BJ (cell line): Measurements from ENCODE around the gene SLC6A3. TPM values are rescaled to one million over a fixed set of nuclear protein-coding genes. Genes with fewer than 3 reads are reported as not detected.

Source experiments
- CTCF ChIA-PET: fragments of 350-600 bp; formaldehyde crosslinking; extraction: SDS; loops from one replicate; lab custom pipeline; 2021; ENCODE audit warnings: antibody characterized with exemption, inconsistent platforms; lab: Yijun Ruan, JAX
- POLR2A ChIA-PET: fragments of 300-600 bp; sonication (Branson Sonifier 250); formaldehyde crosslinking; extraction: SDS; loops from one replicate; lab custom pipeline; 2021; ENCODE audit warnings: antibody characterized with exemption; lab: Charles Lee
- DNase-seq: peaks from one replicate; pipeline ENCODE4 v3.0.0-alpha.2; 2011; ENCODE audit warnings: low read depth
- H3K27me3 ChIP-seq: 2 replicates; pipeline ENCODE4 v1.6.0; 2011; ENCODE audit warnings: low read length; ENCODE audit not compliant: control insufficient read depth, insufficient read depth
- H3K36me3 ChIP-seq: 2 replicates; pipeline ENCODE4 v1.5.1; 2011; ENCODE audit warnings: low read length; ENCODE audit not compliant: control insufficient read depth, insufficient read depth
- H3K4me3 ChIP-seq: 2 replicates; pipeline ENCODE4 v1.5.1; 2011; ENCODE audit warnings: low read depth, mild to moderate bottlenecking, control low read depth, low read length
- CTCF ChIP-seq: IDR thresholded peaks from 2 replicates; pipeline ENCODE4 v1.5.1; 2011; ENCODE audit warnings: low read depth, mild to moderate bottlenecking, control low read depth, inconsistent platforms, low read length, moderate library complexity; ENCODE audit not compliant: insufficient read depth
- polyA plus RNA-seq: library from polyadenylated mRNA; depleted of rRNA; stranded (reverse); fragments of >200 nt; gene quantifications from 2 replicates; pipeline ENCODE4 v1.2.3, GENCODE V29; 2011

SLC6A3 gene
- polyA plus RNA-seq, 1 experiment: not detected

DNA sequence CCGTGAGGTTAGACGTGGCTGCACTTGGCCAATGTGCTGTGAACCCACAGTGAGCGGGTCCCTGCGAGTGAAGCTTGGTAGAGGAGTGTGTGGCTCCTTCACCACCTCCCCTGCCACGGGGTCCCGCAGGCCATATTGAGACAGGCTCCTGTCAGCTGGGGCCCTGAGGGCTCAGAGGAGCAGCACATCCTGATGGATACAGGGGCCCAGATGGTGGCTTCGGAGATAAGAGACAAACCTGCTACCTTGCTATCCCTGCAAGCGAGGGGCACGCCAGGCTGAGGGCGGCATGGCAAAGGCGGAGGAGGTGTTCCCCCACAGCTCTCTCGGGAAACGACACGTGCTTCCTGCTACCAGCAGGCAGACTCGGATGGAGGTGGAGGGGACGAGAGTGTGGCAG lies 33.1 kb downstream of the SLC6A3 start:
- H3K36me3 ChIP-seq: no peaks in the 10 kb centered on the region
- ChIA-PET POLR2A (no interaction called here), CTCF (no interaction called here)
- no peak for DNase-seq
- H3K27me3 ChIP-seq: no peaks in the 10 kb centered on the region; the same call in 1 of the 2 replicates
- no peak overlapping the region for H3K4me3 ChIP-seq
- no peak for TF ChIP-seq CTCF

GRCh38 chr5:1411099-1411498 lies 34.1 kb downstream of the SLC6A3 start:
- ChIA-PET POLR2A (no interaction called here), CTCF (no interaction called here)
- no peak for DNase-seq
- Histone ChIP-seq H3K27me3 (no peaks in the 10 kb centered on the region; the same call in 1 of the 2 replicates), H3K36me3 (no peaks in the 10 kb centered on the region), H3K4me3 (no peak overlapping the region)
- no peak for TF ChIP-seq CTCF

- TF ChIP-seq CTCF: no peak
- CTCF ChIA-PET: no interaction called here
- Histone ChIP-seq H3K4me3 (no peak overlapping the region), H3K36me3 (no peaks in the 10 kb centered on the region), H3K27me3 (no peaks in the 10 kb centered on the region; the same call in 1 of the 2 replicates)
- POLR2A ChIA-PET: no interaction called here
- DNase-seq: no peak
Observed at GRCh38 chr5:1410156-1411014, 34.9 kb downstream of the SLC6A3 start.

GRCh38 chr5:1409381-1410110 lies 35.7 kb downstream of the SLC6A3 start:
- H3K27me3 ChIP-seq: no peaks in the 10 kb centered on the region; the same call in 1 of the 2 replicates
- H3K36me3 ChIP-seq: no peaks in the 10 kb centered on the region
- POLR2A ChIA-PET: no interaction called here
- CTCF ChIA-PET: no interaction called here
- DNase-seq: no peak
- H3K4me3 ChIP-seq: no peak overlapping the region
- TF ChIP-seq CTCF: no peak
